Neural cell (in vitro differentiated cells): ENCODE results near the gene L3MBTL4. TPM values are rescaled to one million over a fixed set of nuclear protein-coding genes. Genes with fewer than 3 reads are reported as not detected.

Experiments
- H2AFZ ChIP-seq: fragments of 200-600, 300-800 bp; sonication (generic), shearing (Covaris generic); 2 replicates; pipeline ENCODE4 v1.6.0; 2014; ENCODE audit warnings: low read depth, mild to moderate bottlenecking, antibody characterized with exemption, low read length, moderate library complexity
- H3F3A ChIP-seq: fragments of 200-600 bp; shearing (Covaris generic); 2 replicates; pipeline ENCODE4 v1.6.1; 2016; ENCODE audit warnings: mild to moderate bottlenecking, moderate library complexity, mixed read lengths, antibody characterized with exemption, low read length; ENCODE audit not compliant: insufficient read depth, poor library complexity, severe bottlenecking
- H3K27ac ChIP-seq: fragments of 200-600, 300-800 bp; sonication (generic), shearing (Covaris generic); 2 replicates; pipeline ENCODE4 v1.5.1; 2014; ENCODE audit warnings: mild to moderate bottlenecking, low read length, moderate library complexity
- H3K27me3 ChIP-seq: fragments of 300-800, 200-600 bp; sonication (generic), shearing (Covaris generic); 2 replicates; pipeline ENCODE4 v1.6.0; 2014; ENCODE audit warnings: mild to moderate bottlenecking, low read depth, low read length, moderate library complexity; ENCODE audit not compliant: insufficient read depth
- H3K36me3 ChIP-seq: fragments of 300-800, 200-600 bp; sonication (generic), shearing (Covaris generic); 2 replicates; pipeline ENCODE4 v1.5.1; 2014; ENCODE audit warnings: mild to moderate bottlenecking, antibody characterized with exemption, low read length, moderate library complexity; ENCODE audit not compliant: insufficient read depth
- H3K4me2 ChIP-seq: fragments of 300-800, 200-600 bp; sonication (generic), shearing (Covaris generic); 2 replicates; pipeline ENCODE4 v1.6.0; 2014; ENCODE audit warnings: mild to moderate bottlenecking, low read length
- H3K4me3 ChIP-seq: fragments of 300-800, 200-600 bp; sonication (generic), shearing (Covaris generic); 2 replicates; pipeline ENCODE4 v1.5.1; 2014; ENCODE audit warnings: mild to moderate bottlenecking, low read length, moderate library complexity
- H3K79me2 ChIP-seq: fragments of 200-600 bp; shearing (Covaris generic); replicated peaks from 2 replicates; pipeline ENCODE4 v1.6.0; 2014; ENCODE audit warnings: mild to moderate bottlenecking, low read length, moderate library complexity; ENCODE audit not compliant: insufficient read depth
- H3K9ac ChIP-seq: fragments of 300-800, 200-600 bp; sonication (generic), shearing (Covaris generic); 2 replicates; pipeline ENCODE4 v1.6.1; 2016; ENCODE audit warnings: mild to moderate bottlenecking, low read length, mixed read lengths
- H3K9me2 ChIP-seq: fragments of 200-600 bp; shearing (Covaris generic); 2 replicates; pipeline ENCODE4 v1.6.1; 2016; ENCODE audit warnings: mild to moderate bottlenecking, low read length, mixed read lengths; ENCODE audit not compliant: insufficient read depth
- H3K9me3 ChIP-seq: fragments of 200-600, 300-800 bp; sonication (generic), shearing (Covaris generic); 2 replicates; pipeline ENCODE4 v1.6.1; 2016; ENCODE audit warnings: mild to moderate bottlenecking, mixed run types, low read length, moderate library complexity, mixed read lengths
- H4K20me1 ChIP-seq: fragments of 200-600 bp; shearing (Covaris generic); 2 replicates; pipeline ENCODE4 v1.6.1; 2016; ENCODE audit warnings: mild to moderate bottlenecking, mixed run types; ENCODE audit not compliant: insufficient read depth
- CTCF ChIP-seq: fragments of 450-650 bp; IDR thresholded peaks from 2 replicates; pipeline ENCODE4 v1.5.1; 2014; ENCODE audit warnings: antibody characterized with exemption, mild to moderate bottlenecking, moderate library complexity; ENCODE audit not compliant: poor library complexity, severe bottlenecking
- EP300 ChIP-seq: fragments of 450-650 bp; conservative IDR thresholded peaks from 2 replicates; pipeline ENCODE4 v1.6.1; 2014; ENCODE audit warnings: antibody characterized with exemption, mild to moderate bottlenecking, moderate library complexity; ENCODE audit not compliant: poor library complexity, severe bottlenecking
- EZH2 ChIP-seq: fragments of 200-600, 300-800 bp; shearing (Covaris generic), sonication (generic); IDR thresholded peaks from 2 replicates; pipeline ENCODE4 v1.6.1; 2014; ENCODE audit warnings: antibody characterized with exemption, low read length, borderline replicate concordance, mild to moderate bottlenecking; ENCODE audit not compliant: insufficient read depth, poor library complexity, severe bottlenecking
- MXI1 ChIP-seq: fragments of 450-650 bp; conservative IDR thresholded peaks from 2 replicates; pipeline ENCODE4 v1.6.1; 2014; ENCODE audit warnings: antibody characterized with exemption, mild to moderate bottlenecking; ENCODE audit not compliant: poor library complexity, severe bottlenecking
- POLR2AphosphoS5 ChIP-seq: IDR thresholded peaks from 2 replicates; pipeline ENCODE4 v1.6.1; 2012
- RAD21 ChIP-seq: fragments of 450-650 bp; conservative IDR thresholded peaks from 2 replicates; pipeline ENCODE4 v1.6.1; 2014; ENCODE audit warnings: antibody characterized with exemption, mild to moderate bottlenecking, moderate library complexity
- REST ChIP-seq: IDR thresholded peaks from 2 replicates; pipeline ENCODE4 v1.6.1; 2012; ENCODE audit warnings: borderline replicate concordance
- SMC3 ChIP-seq: fragments of 450-650 bp; conservative IDR thresholded peaks from 2 replicates; pipeline ENCODE4 v1.6.1; 2014; ENCODE audit warnings: antibody characterized with exemption, mild to moderate bottlenecking, moderate library complexity; ENCODE audit not compliant: poor library complexity
- TAF1 ChIP-seq: IDR thresholded peaks from 2 replicates; pipeline ENCODE4 v1.6.1; 2012; ENCODE audit warnings: low read depth
- polyA plus RNA-seq: library from polyadenylated mRNA; depleted of rRNA; stranded (reverse); fragments of >200 nt; gene quantifications from 2 replicates; pipeline ENCODE4 v1.2.3, GENCODE V29; 2014

L3MBTL4 gene
- polyA plus RNA-seq, 1 donor from 2014 or later = 0.90 TPM

- Histone ChIP-seq H4K20me1 (no peaks in the 10 kb centered on the region), H3K4me3 (no peak overlapping the region), H2AFZ (no peak overlapping the region), H3K27me3 (no peaks in the 10 kb centered on the region), H3K9me3 (no peaks in the 10 kb centered on the region), H3K27ac (no peak overlapping the region), H3F3A (no peaks in the 10 kb centered on the region), H3K79me2 (no peaks in the 10 kb centered on the region), H3K36me3 (no peaks in the 10 kb centered on the region), H3K9ac (no peak overlapping the region), H3K9me2 (no peaks in the 10 kb centered on the region), H3K4me2 (no peak overlapping the region)
- no peak for TF ChIP-seq POLR2AphosphoS5
- no peak for TF ChIP-seq EZH2
- no peak for TF ChIP-seq RAD21
- no peak for TF ChIP-seq TAF1
- TF ChIP-seq REST = no peak
- no peak for TF ChIP-seq SMC3
- no peak for TF ChIP-seq EP300
- no peak for TF ChIP-seq CTCF
- no peak for TF ChIP-seq MXI1
Measured at GRCh38 chr18:6397931-6398566, 16.7 kb downstream of the L3MBTL4 start.

- H3K9ac ChIP-seq = no peak overlapping the region
- no peak overlapping the region for H3K27ac ChIP-seq
- H3K9me2 ChIP-seq = no peaks in the 10 kb centered on the region
- no peaks in the 10 kb centered on the region for H3F3A ChIP-seq
- H3K27me3 ChIP-seq = no peaks in the 10 kb centered on the region
- H3K79me2 ChIP-seq = no peaks in the 10 kb centered on the region
- no peak overlapping the region for H3K4me2 ChIP-seq
- no peak for TF ChIP-seq REST
- TF ChIP-seq MXI1 = no peak
- no peak for TF ChIP-seq TAF1
- TF ChIP-seq SMC3 = no peak
- H3K4me3 ChIP-seq = no peak overlapping the region
- no peaks in the 10 kb centered on the region for H3K36me3 ChIP-seq
- no peaks in the 10 kb centered on the region for H3K9me3 ChIP-seq
- H4K20me1 ChIP-seq = no peaks in the 10 kb centered on the region
- no peak overlapping the region for H2AFZ ChIP-seq
Measured at GRCh38 chr18:6396847-6397246, 17.9 kb downstream of the L3MBTL4 start.
